GM21515 (cell line): ENCODE results near the gene ZNF761.

ENCODE experiments used
- ATAC-seq: cut with Tn5 transposase; IDR thresholded peaks from one replicate; pipeline ENCODE4 v1.9.1; 2021; ENCODE audit not compliant: unreplicated experiment

ZNF761 gene

DNA sequence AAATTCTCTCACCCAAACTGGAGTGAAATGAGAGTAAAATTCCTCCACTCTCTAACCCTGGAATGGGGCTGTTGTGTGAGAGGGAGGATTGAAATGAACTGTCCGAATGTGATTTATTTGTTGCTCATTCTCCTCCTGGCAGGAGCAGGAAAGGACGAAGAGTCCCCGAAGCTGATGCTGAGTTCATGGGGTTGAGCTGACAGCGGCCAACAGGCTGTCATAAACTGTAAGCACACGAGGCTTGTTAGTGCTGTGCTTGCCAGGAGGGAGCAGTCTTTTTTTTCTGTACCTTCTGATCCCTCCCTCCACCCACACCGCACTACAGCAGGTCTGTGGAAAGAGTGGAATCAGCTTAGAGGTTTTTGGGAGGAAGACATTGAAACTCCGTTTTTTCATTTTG, 73.1 kb downstream of the ZNF761 start:
- no peak for ATAC-seq

DNA sequence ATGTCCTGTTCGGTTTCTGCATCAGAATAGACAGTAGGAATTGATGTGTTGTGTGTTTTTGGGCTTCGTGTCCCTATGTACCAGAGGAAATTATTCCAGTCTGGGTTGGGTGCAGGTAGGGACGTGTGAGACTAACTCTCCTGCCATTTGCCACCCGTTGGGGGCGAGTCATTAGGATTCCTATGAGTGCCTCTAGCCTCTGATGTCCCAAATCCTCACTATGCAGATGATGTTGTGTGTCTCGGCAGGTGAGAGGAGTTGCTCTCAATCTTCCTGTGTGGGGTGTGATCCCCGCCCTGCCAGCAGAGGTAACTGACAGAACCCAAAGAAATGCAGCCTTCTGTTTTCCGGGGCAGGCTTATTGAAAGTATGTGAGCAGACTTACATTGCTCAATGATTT, 74.9 kb downstream of the ZNF761 start:
- ATAC-seq, result no peak
